DMS79 (cell line): ENCODE results near the gene RDH14.

Experiments used
- DNase-seq: peaks from one replicate; lab custom pipeline; 2025; lab: John Stamatoyannopoulos, UW

The RDH14 gene

GRCh38 chr2:18566145-18566769 lies 5.8 kb upstream of the RDH14 start:
- DNase-seq: no peak

GRCh38 chr2:18560797-18561085 lies 288 bp upstream of the RDH14 start:
- DNase-seq: no peak

GRCh38 chr2:18559531-18560030 lies 872 bp downstream of the RDH14 start:
- no peak for DNase-seq

- DNase-seq: no peak
Observed at GRCh38 chr2:18558458-18558857, 2.0 kb downstream of the RDH14 start.

GRCh38 chr2:18557121-18557520 lies 3.3 kb downstream of the RDH14 start:
- no peak for DNase-seq

- no peak for DNase-seq
Observed at GRCh38 chr2:18552351-18553077, 7.9 kb downstream of the RDH14 start.

DNA sequence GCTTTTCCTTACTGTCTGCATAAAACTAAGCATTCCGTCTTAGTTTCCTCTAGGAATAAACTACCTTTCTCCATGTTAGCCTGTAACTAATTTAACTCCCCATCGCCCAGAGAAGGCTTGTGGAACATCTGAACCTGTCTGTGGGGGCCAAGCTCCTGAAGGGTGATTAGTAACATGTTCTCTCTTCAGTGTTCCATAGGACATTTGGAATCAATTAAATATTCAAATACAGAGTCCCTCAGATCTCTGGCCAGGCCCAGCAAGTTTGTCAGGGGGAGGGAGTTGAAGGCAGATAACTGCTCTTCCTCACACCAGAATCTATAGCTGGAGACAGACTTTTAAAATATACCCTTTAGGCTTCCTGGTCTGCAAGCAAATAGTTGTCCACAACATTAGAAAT lies 8.8 kb downstream of the RDH14 start:
- DNase-seq: no peak

GRCh38 chr2:18551169-18551568 lies 9.3 kb downstream of the RDH14 start:
- DNase-seq: no peak

- no peak for DNase-seq
Observed at GRCh38 chr2:18550433-18550832, 10.0 kb downstream of the RDH14 start.

GRCh38 chr2:18549083-18549482 lies 11.4 kb downstream of the RDH14 start:
- no peak for DNase-seq

DNA sequence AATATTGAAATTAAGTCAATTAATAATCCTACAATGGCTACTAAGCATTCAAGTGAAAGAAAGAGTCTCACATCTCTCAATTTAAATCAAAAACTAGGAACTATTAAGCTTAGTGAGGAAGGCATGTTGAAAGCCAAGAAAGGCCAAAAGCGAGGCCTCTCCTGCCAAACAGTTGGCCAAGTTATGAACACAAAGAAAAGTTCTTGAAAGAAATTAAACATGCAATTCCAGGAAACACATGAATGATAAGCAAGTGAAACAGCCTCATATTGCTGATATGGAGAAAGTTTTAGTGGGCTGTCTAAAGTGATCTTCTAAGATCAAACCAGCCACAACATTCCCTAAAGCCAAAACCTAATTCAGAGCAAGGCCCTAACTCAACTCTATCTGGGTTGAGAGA lies 11.8 kb downstream of the RDH14 start:
- no peak for DNase-seq

DNA sequence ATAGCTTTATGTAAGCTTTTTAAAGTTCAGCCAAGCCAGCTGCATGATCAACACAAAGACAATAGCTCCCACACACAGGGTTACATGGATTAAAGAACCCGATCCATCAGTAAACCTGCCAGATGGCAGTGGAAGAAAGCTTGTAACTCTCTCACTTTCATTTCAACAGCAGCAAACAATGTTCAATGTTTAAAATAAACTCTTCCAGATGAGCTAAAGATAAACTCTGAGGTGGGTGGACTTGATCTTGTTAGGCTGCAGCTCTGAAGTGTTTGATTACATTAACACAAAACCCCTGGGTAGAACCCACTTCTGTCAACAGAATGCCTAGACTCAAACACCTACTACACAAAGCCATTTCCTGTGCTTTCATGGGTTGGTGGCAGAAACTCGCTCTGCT lies 13.9 kb downstream of the RDH14 start:
- no peak for DNase-seq

DNA sequence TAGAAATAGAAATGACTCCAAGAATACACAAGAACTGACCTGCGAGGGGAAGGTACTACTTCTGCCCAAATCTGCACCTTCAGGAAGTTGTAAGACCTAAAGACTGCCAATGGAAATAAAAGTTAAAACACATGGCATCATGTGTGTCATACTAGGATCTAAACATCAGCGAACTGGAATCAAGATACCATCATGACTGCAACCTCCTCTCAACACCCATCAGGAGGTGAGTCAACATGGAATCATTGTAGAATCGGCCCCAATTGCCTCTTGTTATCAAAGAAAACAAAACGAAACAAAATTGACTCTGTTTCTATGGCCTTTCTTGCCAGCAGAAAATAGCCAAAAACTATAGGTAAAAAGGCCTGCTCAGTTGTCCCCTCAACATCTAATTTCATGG lies 15.1 kb downstream of the RDH14 start:
- no peak for DNase-seq

DNA sequence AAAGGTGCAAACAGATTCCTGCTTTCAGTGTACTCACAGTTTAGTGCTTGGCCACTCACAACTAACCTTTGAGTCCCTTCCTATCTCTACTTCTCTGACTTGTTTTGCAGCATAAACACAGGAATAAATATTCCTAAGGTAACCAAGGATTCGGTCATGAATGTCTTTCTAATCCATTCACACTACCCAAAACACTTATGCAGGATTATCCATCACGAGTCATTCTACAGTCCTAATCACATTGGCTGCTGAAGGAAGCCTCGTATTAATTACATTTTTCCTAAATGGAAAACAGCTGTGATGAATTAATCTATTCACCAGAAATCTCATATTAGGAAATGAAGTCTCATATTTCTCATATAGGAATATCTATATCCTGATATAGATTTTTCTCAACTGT lies 16.3 kb downstream of the RDH14 start:
- DNase-seq: no peak

GRCh38 chr2:18540872-18541271 lies 19.6 kb downstream of the RDH14 start:
- no peak for DNase-seq

DNA sequence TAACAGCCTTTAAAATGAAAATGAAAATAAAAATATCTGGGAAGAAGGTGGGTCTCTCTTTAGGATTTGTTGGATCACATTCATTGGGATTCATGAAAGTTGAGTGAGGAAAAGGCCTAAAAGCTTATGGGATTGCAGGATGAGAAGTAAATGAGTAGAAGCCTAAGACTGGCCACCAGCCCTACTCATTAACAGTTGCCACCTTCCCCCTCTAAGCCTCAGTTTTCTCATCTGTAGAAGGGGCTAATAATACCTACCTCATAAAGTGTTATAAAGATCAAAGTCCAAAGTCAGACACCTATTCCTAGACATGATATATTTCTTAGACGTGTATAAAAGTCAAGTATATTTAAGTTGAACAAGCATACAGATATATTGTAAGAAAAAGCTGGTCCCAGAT lies 23.8 kb downstream of the RDH14 start:
- DNase-seq: no peak

GRCh38 chr2:18536100-18536499 lies 24.4 kb downstream of the RDH14 start:
- DNase-seq: no peak

GRCh38 chr2:18531194-18531593 lies 29.3 kb downstream of the RDH14 start:
- no peak for DNase-seq

DNA sequence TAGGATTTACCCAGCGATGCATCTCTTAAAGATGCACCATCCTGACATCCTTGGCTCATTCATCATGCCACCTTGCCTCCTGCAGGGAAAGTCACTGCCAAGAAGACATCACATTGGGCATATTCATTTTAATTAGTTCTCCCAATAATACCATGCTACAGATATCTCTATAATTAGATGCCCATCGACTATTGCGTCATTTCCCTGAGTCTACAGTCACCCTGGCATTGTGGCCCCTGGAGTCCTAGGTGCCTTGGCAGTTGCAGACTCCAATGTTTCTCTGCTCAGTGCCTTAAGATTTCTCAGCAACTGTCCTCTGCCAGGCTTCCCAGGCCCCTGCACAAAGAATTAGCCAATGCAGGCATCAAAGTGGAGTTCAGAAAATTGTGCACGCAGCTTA lies 32.6 kb downstream of the RDH14 start:
- no peak for DNase-seq

GRCh38 chr2:18527326-18527725 lies 33.1 kb downstream of the RDH14 start:
- no peak for DNase-seq

DNA sequence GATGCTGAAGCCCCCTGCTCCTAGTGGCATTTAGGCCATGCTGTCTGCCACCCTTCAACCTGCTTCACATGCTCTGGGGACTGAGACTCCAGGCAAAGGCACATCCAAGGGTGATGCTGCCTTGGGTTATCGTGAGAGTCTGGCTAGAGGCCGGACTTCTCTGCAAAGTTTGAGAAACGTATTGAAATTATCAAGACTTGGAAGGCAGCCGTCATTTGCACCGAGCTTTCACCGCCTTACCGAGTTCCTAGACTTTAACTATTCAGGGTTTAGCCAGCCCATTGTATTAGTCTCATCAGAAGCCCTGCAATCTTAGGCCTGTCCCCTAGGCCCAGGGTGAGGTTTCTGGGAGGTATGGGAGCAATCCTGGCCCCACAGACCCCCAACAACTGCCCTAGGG lies 34.0 kb downstream of the RDH14 start:
- DNase-seq: no peak

GRCh38 chr2:18525852-18526251 lies 34.6 kb downstream of the RDH14 start:
- DNase-seq: no peak

DNA sequence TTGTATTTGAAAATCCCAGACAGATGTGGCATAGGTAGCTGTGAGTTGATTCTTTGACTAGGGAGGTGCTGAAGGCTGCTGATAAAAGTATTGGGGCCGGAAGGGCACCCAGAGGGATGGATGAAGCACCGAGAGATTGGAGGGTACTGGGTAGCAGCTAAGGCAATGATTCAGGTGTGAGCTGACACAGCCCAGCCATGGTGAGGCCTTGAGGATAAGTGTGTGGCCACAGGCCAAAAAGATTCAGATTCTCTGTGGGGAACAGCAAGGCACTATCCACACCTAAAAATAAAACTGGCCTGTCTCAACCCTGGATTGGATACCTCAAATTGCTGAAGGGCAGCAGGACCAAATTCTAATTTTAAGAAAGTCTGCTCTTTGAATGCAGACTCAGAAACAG lies 35.2 kb downstream of the RDH14 start:
- DNase-seq: no peak

GRCh38 chr2:18522484-18523146 lies 37.8 kb downstream of the RDH14 start:
- no peak for DNase-seq
